HepG2 (cell line): ENCODE measurements around the gene TMEM131. TPM values are rescaled to one million over a fixed set of nuclear protein-coding genes. Genes with fewer than 3 reads are reported as not detected.

ENCODE experiments used
- ATAC-seq: fragments of 200-7000 bp; cut with Tn5 transposase; 3 replicates; pipeline ENCODE4 v1.9.1; 2020; ENCODE audit warnings: mild to moderate bottlenecking, moderate library complexity
- BruUV-seq: library from RNA; stranded (reverse); fragments of 400-500 nt; replicated peaks from 2 replicates; lab custom pipeline; 2021; lab: Mats Ljungman, UMichigan
- CTCF ChIA-PET: fragments of 300-600 bp; formaldehyde crosslinking; extraction: SDS; loops from one replicate; lab custom pipeline; 2021; ENCODE audit warnings: low total read pairs, inconsistent platforms, low intra/inter-chr PET ratio; lab: Yijun Ruan, JAX
- POLR2A ChIA-PET: fragments of 350-600 bp; sonication (Branson Sonifier 250); formaldehyde crosslinking; loops from one replicate; lab custom pipeline; 2020; ENCODE audit warnings: antibody characterized with exemption, inconsistent platforms; lab: Yijun Ruan, JAX
- DNase-seq: peaks from one replicate; pipeline ENCODE4 v3.0.0-alpha.2; 2015; ENCODE audit warnings: low spot score
- FAIRE-seq: peaks from 3 replicates; lab custom pipeline; 2011; peaks lifted over from hg19 to GRCh38; lab: Jason Lieb, UNC
- H2AFZ ChIP-seq: one replicate; pipeline ENCODE4 v1.6.1; 2011; ENCODE audit warnings: low read length, inconsistent platforms
- H3K27ac ChIP-seq: fragments of 300-600 bp; 3 replicates; pipeline ENCODE4 v1.8.0; 2011; ENCODE audit warnings: mixed run types, mild to moderate bottlenecking, mixed read lengths, low read length, inconsistent platforms; ENCODE audit not compliant: insufficient read depth; ENCODE audit errors: extremely low read length
- H3K27me3 ChIP-seq, 2 experiments: fragments of 200-600 bp in 1 of 2; 2 replicates in 1 of 2; 3 replicates in 1 of 2; pipeline versions ENCODE4 v1.6.0 to v1.8.0; 2011; ENCODE audit warnings: low read length in 2 of 2, mild to moderate bottlenecking in 2 of 2, moderate library complexity in 2 of 2, inconsistent platforms in 1 of 2; ENCODE audit not compliant: insufficient read depth in 2 of 2, control insufficient read depth in 1 of 2
- H3K36me3 ChIP-seq, 2 experiments: fragments of 200-600 bp in 1 of 2; replicated peaks in 1 of 2; 2 replicates in 1 of 2; 3 replicates in 1 of 2; pipeline versions ENCODE4 v1.5.1 to v1.8.0; 2011; ENCODE audit warnings: low read length in 2 of 2, inconsistent platforms in 1 of 2; ENCODE audit not compliant: insufficient read depth in 2 of 2, control insufficient read depth in 1 of 2
- H3K4me1 ChIP-seq: 2 replicates; pipeline ENCODE4 v1.5.1; 2012; ENCODE audit warnings: low read length, inconsistent platforms; ENCODE audit not compliant: insufficient read depth
- H3K4me2 ChIP-seq: 2 replicates; pipeline ENCODE4 v1.6.0; 2011; ENCODE audit warnings: low read depth, low read length, inconsistent platforms
- H3K4me3 ChIP-seq, 3 experiments: fragments of 200-600 bp in 1 of 3; sonication (generic), shearing (Covaris generic) in 1 of 3; replicated peaks in 1 of 3; 2 replicates each; pipeline ENCODE4 v1.5.1; 2011 to 2016; ENCODE audit warnings: low read length in 3 of 3, inconsistent platforms in 2 of 3, low read depth in 2 of 3, mild to moderate bottlenecking in 2 of 3, control low read depth in 1 of 3, mixed read lengths in 1 of 3; ENCODE audit not compliant: insufficient read depth in 1 of 3
- H3K79me2 ChIP-seq: one replicate; pipeline ENCODE4 v1.6.1; 2011; ENCODE audit warnings: low read length, inconsistent platforms; ENCODE audit not compliant: insufficient read depth
- H3K9ac ChIP-seq: 2 replicates; pipeline ENCODE4 v1.6.0; 2011; ENCODE audit warnings: mild to moderate bottlenecking, low read depth, low read length, inconsistent platforms; ENCODE audit not compliant: insufficient read depth
- H3K9me3 ChIP-seq: 2 replicates; pipeline ENCODE4 v1.5.1; 2012; ENCODE audit warnings: mild to moderate bottlenecking, low read length
- H4K20me1 ChIP-seq: 2 replicates; pipeline ENCODE4 v1.6.0; 2011; ENCODE audit warnings: inconsistent platforms, mild to moderate bottlenecking, low read length, moderate library complexity; ENCODE audit not compliant: insufficient read depth
- MEF2D ChIP-seq: sonication (generic); formaldehyde crosslinking; IDR thresholded peaks from 2 replicates; pipeline ENCODE4 v1.5.1; 2020; ENCODE audit warnings: mild to moderate bottlenecking, missing genetic modification reagents
- TCF7 ChIP-seq: sonication (generic); IDR thresholded peaks from 2 replicates; pipeline ENCODE4 v1.6.1; 2016; ENCODE audit warnings: antibody characterized with exemption, low read depth
- ZFP82 ChIP-seq: sonication (generic); formaldehyde crosslinking; IDR thresholded peaks from 2 replicates; pipeline ENCODE4 v1.5.1; 2020; ENCODE audit warnings: mild to moderate bottlenecking, missing genetic modification reagents, borderline replicate concordance
- ZNF737 ChIP-seq: sonication (generic); formaldehyde crosslinking; IDR thresholded peaks from 2 replicates; pipeline ENCODE4 v1.5.0; 2020; ENCODE audit warnings: missing genetic modification reagents, mild to moderate bottlenecking, borderline replicate concordance
- ZNF790 ChIP-seq: sonication (generic); formaldehyde crosslinking; IDR thresholded peaks from 2 replicates; pipeline ENCODE4 v1.8.0; 2022; ENCODE audit warnings: missing genetic modification reagents, mild to moderate bottlenecking, borderline replicate concordance
- WGBS: methylation state at CpG from one replicate; pipeline ENCODE4 v1.1.6; 2017; ENCODE audit warnings: low lambda C conversion rate; 5-methylcytosine and 5-hydroxymethylcytosine counted together
- in situ Hi-C: cut with HindIII; loops from 2 replicates; pipeline ENCODE4 v1.10.0; 2017; ENCODE audit warnings: low pct_unique_long_range_greater_than_20kb; ENCODE audit not compliant: extremely low pct_ligation_motif_present
- intact Hi-C: fragments of 100-400 bp; cut with micrococcal nuclease; formaldehyde crosslinking; loops from one replicate; pipeline ENCODE4 v1.10.0; 2022; ENCODE audit not compliant: unreplicated experiment
- polyA plus RNA-seq, 8 experiments: library from polyadenylated mRNA; depleted of rRNA in 3 of 8; stranded (reverse) in 7 of 8; unstranded in 1 of 8; fragments of >200 nt; fragmentation: Illumina TruSeq in 4 of 8; extraction: Trizol in 4 of 8; gene quantifications; 2 replicates each; pipeline versions ENCODE4 v1.2.1 to v1.2.3, GENCODE V29; 2011 to 2016; ENCODE audit warnings: low read depth in 4 of 8, missing spikeins in 1 of 8, mixed read lengths in 1 of 8; ENCODE audit not compliant: insufficient read depth in 1 of 8
- total RNA-seq, 5 experiments: library from RNA; depleted of rRNA; stranded (reverse); fragments of >200 nt; fragmentation: Illumina TruSeq; extraction: Trizol; gene quantifications; 2 replicates each; pipeline ENCODE4 v1.2.3, GENCODE V29; 2016; ENCODE audit warnings: low read depth in 1 of 5
- TF ChIP-seq, protein P1 (sequence below): sonication (generic); formaldehyde crosslinking; IDR thresholded peaks from 2 replicates; pipeline ENCODE4 v1.4.0; 2020; ENCODE audit warnings: missing genetic modification reagents
- TF ChIP-seq, protein P2 (sequence below): sonication (generic); formaldehyde crosslinking; IDR thresholded peaks from 2 replicates; pipeline ENCODE4 v1.4.0; 2020; ENCODE audit warnings: missing genetic modification reagents

TMEM131 gene
- total and polyA plus RNA-seq, 2 of the 13 experiments (the other 11 are each of a cell fraction or from before 2014, with no cell fraction given) = 17.9 to 19.5 TPM

DNA sequence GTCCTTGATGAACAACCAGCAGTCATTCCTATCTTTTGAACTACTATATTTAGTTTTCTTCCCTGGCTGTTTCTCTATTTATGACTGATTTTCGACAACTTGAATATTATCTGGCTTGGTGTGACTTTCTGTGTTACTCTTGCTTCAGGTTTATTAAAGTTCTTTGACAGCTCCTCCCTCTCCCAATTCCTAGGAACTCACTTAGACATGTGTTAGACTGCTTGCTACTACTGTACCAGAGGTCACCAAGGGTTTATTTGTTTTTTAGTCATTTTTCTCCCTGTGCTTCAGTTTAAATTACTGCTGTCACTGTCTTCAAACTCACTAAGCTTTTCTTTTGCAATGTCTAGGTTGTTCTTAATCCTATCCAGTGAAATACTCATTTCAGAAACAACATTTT, 90.5 kb downstream of the TMEM131 start:
- no peak for ATAC-seq
- H3K9me3 ChIP-seq = no peaks in the 10 kb centered on the region
- H3K27ac ChIP-seq = no peak overlapping the region
- DNase-seq = no peak
- 91% methylated on average over 1 of the region's 1 CpG for WGBS
- in situ Hi-C loops (no loop called here), intact Hi-C loops (no loop called here)
- peaks cover 12% of the 10 kb centered on the region for H3K4me1 ChIP-seq
- no peaks in the 10 kb centered on the region for H3K79me2 ChIP-seq
- no peak overlapping the region for H3K9ac ChIP-seq
- no peaks in the 10 kb centered on the region for H3K27me3 ChIP-seq
- H2AFZ ChIP-seq = no peak overlapping the region
- H3K36me3 ChIP-seq = peaks cover 0 to 12% of the 10 kb centered on the region in 2 experiments; a peak in 2 of 5 replicates
- no peak for FAIRE-seq
- POLR2A ChIA-PET = no interaction called here
- no peak overlapping the region for H3K4me3 ChIP-seq
- BruUV-seq = no TSS peak
- CTCF ChIA-PET = no interaction called here
- no peaks in the 10 kb centered on the region for H4K20me1 ChIP-seq
- TF ChIP-seq TCF7 = no peak
- TF ChIP-seq, protein P1, sequence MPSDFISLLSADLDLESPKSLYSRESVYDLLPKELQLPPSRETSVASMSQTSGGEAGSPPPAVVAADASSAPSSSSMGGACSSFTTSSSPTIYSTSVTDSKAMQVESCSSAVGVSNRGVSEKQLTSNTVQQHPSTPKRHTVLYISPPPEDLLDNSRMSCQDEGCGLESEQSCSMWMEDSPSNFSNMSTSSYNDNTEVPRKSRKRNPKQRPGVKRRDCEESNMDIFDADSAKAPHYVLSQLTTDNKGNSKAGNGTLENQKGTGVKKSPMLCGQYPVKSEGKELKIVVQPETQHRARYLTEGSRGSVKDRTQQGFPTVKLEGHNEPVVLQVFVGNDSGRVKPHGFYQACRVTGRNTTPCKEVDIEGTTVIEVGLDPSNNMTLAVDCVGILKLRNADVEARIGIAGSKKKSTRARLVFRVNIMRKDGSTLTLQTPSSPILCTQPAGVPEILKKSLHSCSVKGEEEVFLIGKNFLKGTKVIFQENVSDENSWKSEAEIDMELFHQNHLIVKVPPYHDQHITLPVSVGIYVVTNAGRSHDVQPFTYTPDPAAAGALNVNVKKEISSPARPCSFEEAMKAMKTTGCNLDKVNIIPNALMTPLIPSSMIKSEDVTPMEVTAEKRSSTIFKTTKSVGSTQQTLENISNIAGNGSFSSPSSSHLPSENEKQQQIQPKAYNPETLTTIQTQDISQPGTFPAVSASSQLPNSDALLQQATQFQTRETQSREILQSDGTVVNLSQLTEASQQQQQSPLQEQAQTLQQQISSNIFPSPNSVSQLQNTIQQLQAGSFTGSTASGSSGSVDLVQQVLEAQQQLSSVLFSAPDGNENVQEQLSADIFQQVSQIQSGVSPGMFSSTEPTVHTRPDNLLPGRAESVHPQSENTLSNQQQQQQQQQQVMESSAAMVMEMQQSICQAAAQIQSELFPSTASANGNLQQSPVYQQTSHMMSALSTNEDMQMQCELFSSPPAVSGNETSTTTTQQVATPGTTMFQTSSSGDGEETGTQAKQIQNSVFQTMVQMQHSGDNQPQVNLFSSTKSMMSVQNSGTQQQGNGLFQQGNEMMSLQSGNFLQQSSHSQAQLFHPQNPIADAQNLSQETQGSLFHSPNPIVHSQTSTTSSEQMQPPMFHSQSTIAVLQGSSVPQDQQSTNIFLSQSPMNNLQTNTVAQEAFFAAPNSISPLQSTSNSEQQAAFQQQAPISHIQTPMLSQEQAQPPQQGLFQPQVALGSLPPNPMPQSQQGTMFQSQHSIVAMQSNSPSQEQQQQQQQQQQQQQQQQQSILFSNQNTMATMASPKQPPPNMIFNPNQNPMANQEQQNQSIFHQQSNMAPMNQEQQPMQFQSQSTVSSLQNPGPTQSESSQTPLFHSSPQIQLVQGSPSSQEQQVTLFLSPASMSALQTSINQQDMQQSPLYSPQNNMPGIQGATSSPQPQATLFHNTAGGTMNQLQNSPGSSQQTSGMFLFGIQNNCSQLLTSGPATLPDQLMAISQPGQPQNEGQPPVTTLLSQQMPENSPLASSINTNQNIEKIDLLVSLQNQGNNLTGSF (CRISPR knock-in tag) = no peak
- no peak for TF ChIP-seq ZFP82
- no peak for TF ChIP-seq ZNF790
- TF ChIP-seq, protein P2, sequence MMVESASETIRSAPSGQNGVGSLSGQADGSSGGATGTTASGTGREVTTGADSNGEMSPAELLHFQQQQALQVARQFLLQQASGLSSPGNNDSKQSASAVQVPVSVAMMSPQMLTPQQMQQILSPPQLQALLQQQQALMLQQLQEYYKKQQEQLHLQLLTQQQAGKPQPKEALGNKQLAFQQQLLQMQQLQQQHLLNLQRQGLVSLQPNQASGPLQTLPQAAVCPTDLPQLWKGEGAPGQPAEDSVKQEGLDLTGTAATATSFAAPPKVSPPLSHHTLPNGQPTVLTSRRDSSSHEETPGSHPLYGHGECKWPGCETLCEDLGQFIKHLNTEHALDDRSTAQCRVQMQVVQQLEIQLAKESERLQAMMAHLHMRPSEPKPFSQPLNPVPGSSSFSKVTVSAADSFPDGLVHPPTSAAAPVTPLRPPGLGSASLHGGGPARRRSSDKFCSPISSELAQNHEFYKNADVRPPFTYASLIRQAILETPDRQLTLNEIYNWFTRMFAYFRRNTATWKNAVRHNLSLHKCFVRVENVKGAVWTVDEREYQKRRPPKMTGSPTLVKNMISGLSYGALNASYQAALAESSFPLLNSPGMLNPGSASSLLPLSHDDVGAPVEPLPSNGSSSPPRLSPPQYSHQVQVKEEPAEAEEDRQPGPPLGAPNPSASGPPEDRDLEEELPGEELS (CRISPR knock-in tag) = no peak
- no peak for TF ChIP-seq MEF2D (CRISPR knock-in tag)
- no peak for TF ChIP-seq ZNF737 (CRISPR knock-in tag)
- no peak overlapping the region for H3K4me2 ChIP-seq
